H9 (cell line): ENCODE results near the gene ATP10B. TPM values are rescaled to one million over a fixed set of nuclear protein-coding genes. Genes with fewer than 3 reads are reported as not detected.

Experiments
- DNase-seq: peaks from one replicate; pipeline ENCODE4 v3.0.0-alpha.2; 2017
- H2AFZ ChIP-seq: one replicate; pipeline ENCODE4 v1.6.1; 2013; ENCODE audit warnings: mild to moderate bottlenecking, low read length, control low read depth, moderate library complexity
- H2AK5ac ChIP-seq: 2 replicates; pipeline ENCODE4 v1.6.1; 2013; ENCODE audit warnings: low read length, control low read depth, mixed read lengths; ENCODE audit not compliant: insufficient read length
- H2BK120ac ChIP-seq: one replicate; pipeline ENCODE4 v1.6.1; 2013; ENCODE audit warnings: low read depth, mild to moderate bottlenecking, low read length, control low read depth, inconsistent platforms; ENCODE audit not compliant: poor library complexity, severe bottlenecking
- H2BK12ac ChIP-seq: 2 replicates; pipeline ENCODE4 v1.6.1; 2013; ENCODE audit warnings: low read length, control low read depth, mixed read lengths, low read depth; ENCODE audit not compliant: insufficient read length
- H2BK15ac ChIP-seq: 2 replicates; pipeline ENCODE4 v1.6.1; 2013; ENCODE audit warnings: low read depth, low read length, control low read depth
- H2BK20ac ChIP-seq: one replicate; pipeline ENCODE4 v1.6.1; 2013; ENCODE audit warnings: low read depth, mild to moderate bottlenecking, low read length, control low read depth, inconsistent platforms; ENCODE audit not compliant: poor library complexity, severe bottlenecking
- H2BK5ac ChIP-seq: 2 replicates; pipeline ENCODE4 v1.6.1; 2013; ENCODE audit warnings: low read length, control low read depth, mixed read lengths; ENCODE audit not compliant: insufficient read length
- H3K14ac ChIP-seq: 2 replicates; pipeline ENCODE4 v1.6.1; 2013; ENCODE audit warnings: low read length, control low read depth; ENCODE audit not compliant: insufficient read depth
- H3K18ac ChIP-seq: 2 replicates; pipeline ENCODE4 v1.6.1; 2013; ENCODE audit warnings: low read depth, mild to moderate bottlenecking, mixed read lengths, low read length, control low read depth; ENCODE audit not compliant: insufficient read length
- H3K23ac ChIP-seq: 2 replicates; pipeline ENCODE4 v1.6.1; 2013; ENCODE audit warnings: low read length, control low read depth, mixed read lengths, low read depth; ENCODE audit not compliant: insufficient read length
- H3K23me2 ChIP-seq: 2 replicates; pipeline ENCODE4 v1.6.1; 2013; ENCODE audit warnings: low read depth, mild to moderate bottlenecking, mixed read lengths, low read length, control low read depth; ENCODE audit not compliant: insufficient read length, poor library complexity, severe bottlenecking
- H3K27ac ChIP-seq: 2 replicates; pipeline ENCODE4 v1.5.1; 2013; ENCODE audit warnings: low read length, control low read depth, mixed read lengths, low read depth; ENCODE audit not compliant: insufficient read length
- H3K27me3 ChIP-seq: 2 replicates; pipeline ENCODE4 v1.6.1; 2013; ENCODE audit warnings: low read length, control low read depth, inconsistent platforms; ENCODE audit not compliant: insufficient read depth
- H3K4ac ChIP-seq: 2 replicates; pipeline ENCODE4 v1.6.1; 2013; ENCODE audit warnings: low read depth, mild to moderate bottlenecking, control low read depth, inconsistent platforms, low read length, moderate library complexity
- H3K4me1 ChIP-seq: 2 replicates; pipeline ENCODE4 v1.6.1; 2013; ENCODE audit warnings: low read length, control low read depth, inconsistent platforms; ENCODE audit not compliant: insufficient read depth
- H3K4me2 ChIP-seq: 2 replicates; pipeline ENCODE4 v1.6.1; 2013; ENCODE audit warnings: low read length, control low read depth, mixed read lengths; ENCODE audit not compliant: insufficient read length, insufficient read depth
- H3K56ac ChIP-seq: 2 replicates; pipeline ENCODE4 v1.6.1; 2013; ENCODE audit warnings: low read depth, mild to moderate bottlenecking, mixed read lengths, low read length, control low read depth; ENCODE audit not compliant: insufficient read length
- H3K79me1 ChIP-seq: 2 replicates; pipeline ENCODE4 v1.6.1; 2013; ENCODE audit warnings: low read depth, mild to moderate bottlenecking, moderate library complexity, low read length, control low read depth, inconsistent platforms; ENCODE audit not compliant: insufficient read depth, poor library complexity, severe bottlenecking
- H3K79me2 ChIP-seq: 2 replicates; pipeline ENCODE4 v1.6.1; 2013; ENCODE audit warnings: low read length, control low read depth, inconsistent platforms; ENCODE audit not compliant: insufficient read depth
- H3K9ac ChIP-seq: 2 replicates; pipeline ENCODE4 v1.6.1; 2013; ENCODE audit warnings: low read length, control low read depth, mixed read lengths; ENCODE audit not compliant: insufficient read length; ENCODE audit errors: extremely low read depth
- H3K9me3 ChIP-seq: one replicate; pipeline ENCODE4 v1.6.1; 2013; ENCODE audit warnings: low read depth, low read length, inconsistent platforms; ENCODE audit not compliant: control insufficient read depth
- H3T11ph ChIP-seq: one replicate; pipeline ENCODE4 v1.6.1; 2013; ENCODE audit warnings: mild to moderate bottlenecking, low read length, control low read depth, inconsistent platforms
- H4K20me1 ChIP-seq: one replicate; pipeline ENCODE4 v1.6.1; 2013; ENCODE audit not compliant: control insufficient read depth, insufficient read length, insufficient read depth
- H4K5ac ChIP-seq: 2 replicates; pipeline ENCODE4 v1.6.1; 2013; ENCODE audit warnings: low read depth, mild to moderate bottlenecking, mixed read lengths, low read length, control low read depth; ENCODE audit not compliant: insufficient read length
- H4K8ac ChIP-seq: replicated peaks from 2 replicates; pipeline ENCODE4 v1.6.1; 2013; ENCODE audit warnings: low read length, control low read depth, mixed read lengths, low read depth; ENCODE audit not compliant: insufficient read length
- H4K91ac ChIP-seq: 2 replicates; pipeline ENCODE4 v1.6.1; 2013; ENCODE audit warnings: low read depth, mild to moderate bottlenecking, moderate library complexity, mixed read lengths, low read length, control low read depth; ENCODE audit not compliant: insufficient read length
- H3K27ac Mint-ChIP-seq, 3 experiments: 2 replicates in 2 of 3; 3 replicates in 1 of 3; pipeline ENCODE4 v1.8.0; 2020 to 2021; ENCODE audit warnings: mixed read lengths in 3 of 3, mild to moderate bottlenecking in 1 of 3, moderate library complexity in 1 of 3
- H3K27me3 Mint-ChIP-seq: 2 replicates; pipeline ENCODE4 v1.8.0; 2021; ENCODE audit warnings: low read depth, mild to moderate bottlenecking, moderate library complexity, mixed read lengths
- H3K36me3 Mint-ChIP-seq, 3 experiments: 2 replicates in 2 of 3; 3 replicates in 1 of 3; pipeline ENCODE4 v1.8.0; 2020 to 2021; ENCODE audit warnings: low read depth in 3 of 3, mixed read lengths in 3 of 3; ENCODE audit not compliant: insufficient read depth in 1 of 3
- H3K4me1 Mint-ChIP-seq, 2 experiments: 2 replicates each; pipeline ENCODE4 v1.8.0; 2020; ENCODE audit warnings: mixed read lengths in 2 of 2
- H3K4me3 Mint-ChIP-seq, 2 experiments: 2 replicates in 1 of 2; 3 replicates in 1 of 2; pipeline ENCODE4 v1.8.0; 2020 to 2021; ENCODE audit warnings: mild to moderate bottlenecking in 2 of 2, mixed read lengths in 2 of 2, moderate library complexity in 1 of 2
- H3K9me3 Mint-ChIP-seq, 2 experiments: 2 replicates in 1 of 2; 3 replicates in 1 of 2; pipeline ENCODE4 v1.8.0; 2020; ENCODE audit warnings: mild to moderate bottlenecking in 2 of 2, mixed read lengths in 2 of 2, moderate library complexity in 1 of 2
- CTCF ChIP-seq: fragments of 200-600 bp; sonication (generic); conservative IDR thresholded peaks from 3 replicates; pipeline ENCODE4 v1.8.0; 2021; ENCODE audit warnings: antibody characterized with exemption, mild to moderate bottlenecking
- WGBS: extraction: QIAGEN DNeasy Blood & Tissue Kit; methylation state at CpG from one replicate; pipeline ENCODE4 v1.1.7; 2013; ENCODE audit warnings: missing lambda C conversion rate, low lambda C conversion rate, mixed read lengths; ENCODE audit not compliant: insufficient read length; ENCODE audit errors: extremely low coverage; 5-methylcytosine and 5-hydroxymethylcytosine counted together
- total RNA-seq: library from RNA; stranded (reverse); gene quantifications from 2 replicates; pipeline ENCODE4 v1.2.1, GENCODE V29; 2021

The ATP10B gene
- total RNA-seq, 1 experiment from 2014 or later = 0.42 TPM

- Histone ChIP-seq H3K23ac (no peak overlapping the region), H3K18ac (no peak overlapping the region), H3K4ac (no peak overlapping the region), H3K4me2 (no peak overlapping the region), H3K27me3 (no peaks in the 10 kb centered on the region), H3K9ac (no peak overlapping the region), H3K23me2 (no peaks in the 10 kb centered on the region), H3K79me1 (no peaks in the 10 kb centered on the region), H2BK5ac (no peak overlapping the region), H3K9me3 (no peaks in the 10 kb centered on the region), H2BK12ac (no peak overlapping the region), H4K91ac (no peak overlapping the region), H4K8ac (no peak overlapping the region), H3K27ac (no peak overlapping the region), H2BK120ac (no peak overlapping the region), H4K5ac (no peak overlapping the region), H4K20me1 (no peaks in the 10 kb centered on the region), H3K56ac (no peak overlapping the region), H2AFZ (no peak overlapping the region), H3K79me2 (no peaks in the 10 kb centered on the region), H3K14ac (no peak overlapping the region), H3K4me1 (peaks cover 3% of the 10 kb centered on the region; the same call in 1 of the 2 replicates), H2BK15ac (no peak overlapping the region), H2BK20ac (no peak overlapping the region), H2AK5ac (no peak overlapping the region), H3T11ph (no peak overlapping the region)
- peaks cover 5 to 10% of the 10 kb centered on the region in 2 experiments for H3K4me1 Mint-ChIP-seq
- no peaks in the 10 kb centered on the region for H3K36me3 Mint-ChIP-seq
- no peak overlapping the region for H3K27ac Mint-ChIP-seq
- H3K27me3 Mint-ChIP-seq = no peaks in the 10 kb centered on the region
- no peak for DNase-seq
- WGBS = no CpG with 5 or more reads among the region's 4 CpGs
- TF ChIP-seq CTCF = no peak
- H3K9me3 Mint-ChIP-seq = no peaks in the 10 kb centered on the region
- no peak overlapping the region for H3K4me3 Mint-ChIP-seq
Observed at GRCh38 chr5:160537940-160538339, 314.1 kb downstream of the ATP10B start.
